GM21717 (cell line): Measurements from ENCODE around the gene STK35.

Experiments used
- ATAC-seq: cut with Tn5 transposase; IDR thresholded peaks from one replicate; pipeline ENCODE4 v1.9.1; 2021; ENCODE audit warnings: mild to moderate bottlenecking, moderate library complexity; ENCODE audit not compliant: unreplicated experiment

The STK35 gene

GRCh38 chr20:2101057-2101864 is at the start of gene STK35:
Gene STK35 (plus strand): TSS chr20:2101827. CDS start chr20:2101882, 55 bp downstream.
- ATAC-seq: peak; percentile 52

GRCh38 chr20:2051946-2052345 is 49.7 kb upstream of the STK35 start:
- no peak for ATAC-seq

GRCh38 chr20:2052741-2053140 is 48.9 kb upstream of the STK35 start:
- no peak for ATAC-seq

GRCh38 chr20:2053615-2054014 is 48.0 kb upstream of the STK35 start:
- ATAC-seq: no peak

GRCh38 chr20:2054911-2055310 is 46.7 kb upstream of the STK35 start:
- no peak for ATAC-seq

- ATAC-seq: no peak
Observed at GRCh38 chr20:2059411-2059810, 42.2 kb upstream of the STK35 start.

- ATAC-seq: no peak
Observed at GRCh38 chr20:2065099-2065498, 36.5 kb upstream of the STK35 start.

GRCh38 chr20:2066461-2067122 is 35.0 kb upstream of the STK35 start:
- no peak for ATAC-seq

GRCh38 chr20:2080532-2081224 is 20.9 kb upstream of the STK35 start:
- no peak for ATAC-seq

GRCh38 chr20:2084703-2085102 is 16.9 kb upstream of the STK35 start:
- no peak for ATAC-seq

- ATAC-seq: no peak
Observed at GRCh38 chr20:2086177-2086979, 15.2 kb upstream of the STK35 start.

GRCh38 chr20:2086980-2087377 is 14.6 kb upstream of the STK35 start:
- no peak for ATAC-seq

GRCh38 chr20:2088891-2089290 is 12.7 kb upstream of the STK35 start:
- no peak for ATAC-seq

GRCh38 chr20:2089447-2089846 is 12.2 kb upstream of the STK35 start:
- no peak for ATAC-seq

GRCh38 chr20:2093159-2093781 is 8.4 kb upstream of the STK35 start:
- ATAC-seq: no peak

- ATAC-seq: no peak
Observed at GRCh38 chr20:2093883-2094282, 7.7 kb upstream of the STK35 start.

GRCh38 chr20:2101865-2102584 is 398 bp downstream of the STK35 start:
- peak; percentile 78 for ATAC-seq

- ATAC-seq: peak; percentile 60
Observed at GRCh38 chr20:2102585-2103460, 1.2 kb downstream of the STK35 start.
